ENCODE measurements around the gene CHD2. TPM values are rescaled to one million over a fixed set of nuclear protein-coding genes. Genes with fewer than 3 reads are reported as not detected.
A peak's percentile ranks its signal among the peaks of the same experiment; 100 is the strongest.
"Not testable (repeated sequence)": the region's sequence is repeated elsewhere in the genome, so short reads cannot be mapped to it uniquely, and the experiment has no call there.

CHD2 gene
- total RNA-seq, 1 donor from 2014 or later: 108 TPM

DNA sequence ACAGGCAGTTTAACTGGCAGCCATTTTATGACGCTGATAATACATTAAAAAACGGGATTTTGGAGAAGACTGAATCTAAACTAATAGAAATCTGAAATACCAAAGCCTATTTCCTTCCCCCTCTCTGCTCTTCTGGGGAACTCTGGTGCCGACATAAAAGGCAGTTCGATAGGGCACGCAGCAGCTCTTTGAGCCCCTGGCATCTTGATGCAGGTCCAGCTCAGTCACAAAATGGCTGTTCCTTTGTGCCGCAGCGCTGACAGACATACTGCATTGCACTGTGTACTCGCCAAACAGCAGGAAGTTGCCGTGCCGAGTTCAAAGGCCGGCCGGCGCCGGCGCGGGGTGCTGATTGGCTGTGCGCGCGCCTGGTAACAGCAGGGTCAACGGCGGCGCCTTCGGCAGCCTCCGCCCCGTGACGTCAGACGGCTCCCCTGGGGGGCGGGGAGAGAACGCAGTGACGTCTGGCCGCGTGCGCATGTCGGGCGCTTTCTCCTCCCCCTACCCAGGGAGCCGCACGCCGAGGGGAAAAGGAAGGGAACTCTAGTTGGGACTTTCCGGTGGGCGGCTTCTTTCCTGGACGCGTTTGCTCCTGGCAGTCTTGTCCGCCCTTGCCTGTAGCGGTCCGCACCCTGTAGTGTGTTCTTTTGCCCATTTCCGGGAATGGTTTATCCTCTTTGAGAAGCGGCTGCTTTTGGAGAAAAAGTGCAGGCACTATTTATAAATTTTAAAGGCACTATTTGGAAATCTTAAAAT, 4.0 kb downstream of the CHD2 start:
- DNase-seq (ENCODE audit: low spot score in 2 of 2): peak; percentile 76 to 83
- peak; percentile 48 for FAIRE-seq

GRCh38 chr15:92904722-92905571, 4.8 kb downstream of the CHD2 start:
- FAIRE-seq: no peak
- DNase-seq (ENCODE audit: low spot score in 2 of 2): no peak

GRCh38 chr15:92906020-92906419, 5.9 kb downstream of the CHD2 start:
- FAIRE-seq (no peak), DNase-seq (ENCODE audit: low spot score in 2 of 2) (no peak)

DNA sequence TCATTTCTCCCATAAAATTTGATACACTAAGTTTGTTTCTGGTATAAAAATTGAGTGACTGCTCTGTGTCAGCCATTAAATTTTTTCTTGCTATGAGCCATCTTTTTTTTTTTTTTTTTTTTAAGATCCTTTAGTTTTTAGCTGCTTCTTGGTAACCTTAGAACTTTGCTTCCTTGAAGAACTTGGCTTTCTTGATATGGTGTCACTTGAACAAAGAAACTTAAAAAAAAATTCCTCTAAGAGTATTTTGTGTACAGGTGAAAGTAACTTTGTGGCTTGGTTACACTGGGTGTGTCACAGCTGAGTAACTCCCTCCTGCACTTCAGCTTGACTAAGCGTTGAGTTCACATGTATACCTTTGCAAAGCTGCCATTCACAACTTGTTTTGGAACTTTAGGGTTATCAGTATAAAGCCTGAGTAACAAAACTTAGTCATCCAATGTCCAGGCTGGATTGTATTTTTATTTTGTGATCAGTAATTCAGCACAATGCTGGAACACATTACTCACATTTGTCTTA, 6.5 kb downstream of the CHD2 start:
- no peak for FAIRE-seq
- no peak for DNase-seq (ENCODE audit: low spot score in 2 of 2)

- no peak for FAIRE-seq
These were observed 7.1 kb downstream of the CHD2 start for GRCh38 chr15:92907229-92907628.

DNA sequence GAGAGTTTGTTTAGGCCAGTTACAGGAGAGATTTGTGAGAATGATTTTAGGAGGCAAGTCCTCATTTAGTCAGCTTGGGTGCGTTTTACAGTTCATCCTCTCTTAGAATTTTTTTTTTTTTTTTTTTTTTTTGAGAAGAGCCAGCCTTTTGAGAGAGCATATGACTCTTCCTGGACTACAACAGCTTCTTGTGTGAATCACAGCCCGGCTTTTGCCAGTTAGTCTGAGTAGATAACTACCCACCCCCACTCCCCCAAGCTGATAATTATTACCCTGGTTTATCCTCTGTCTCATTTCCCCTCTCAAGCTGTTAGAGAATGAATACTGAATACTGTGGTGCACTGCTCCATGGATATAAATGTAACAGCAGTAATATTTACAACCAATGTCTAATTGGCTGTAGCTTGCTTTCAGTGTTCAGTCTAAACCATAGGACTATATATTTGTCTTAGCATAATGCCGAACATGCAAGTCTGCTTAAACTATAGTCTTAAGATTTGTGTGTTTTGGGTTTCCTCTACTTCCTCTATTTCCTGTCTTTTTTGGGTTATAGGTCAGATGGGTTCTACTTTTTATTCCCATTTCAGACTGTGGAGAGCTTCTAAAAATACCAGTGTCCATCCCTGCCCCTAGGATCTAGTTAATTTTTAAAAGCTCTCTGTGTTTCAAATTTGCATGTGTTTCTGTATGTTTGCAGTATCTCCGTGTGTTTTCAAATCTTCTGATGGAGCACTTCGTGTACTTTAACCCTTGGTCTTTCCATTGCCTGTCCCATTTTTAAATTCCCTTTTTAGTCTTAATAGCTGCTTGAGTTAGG, 8.0 kb downstream of the CHD2 start:
- no peak for FAIRE-seq
- DNase-seq (ENCODE audit: low spot score in 2 of 2): peak in 1 of 2 donors; percentile 28

More at GRCh38 chr15:92907229-92907628, 7.1 kb downstream of the CHD2 start:
- DNase-seq (ENCODE audit: low spot score in 2 of 2): no peak

DNA sequence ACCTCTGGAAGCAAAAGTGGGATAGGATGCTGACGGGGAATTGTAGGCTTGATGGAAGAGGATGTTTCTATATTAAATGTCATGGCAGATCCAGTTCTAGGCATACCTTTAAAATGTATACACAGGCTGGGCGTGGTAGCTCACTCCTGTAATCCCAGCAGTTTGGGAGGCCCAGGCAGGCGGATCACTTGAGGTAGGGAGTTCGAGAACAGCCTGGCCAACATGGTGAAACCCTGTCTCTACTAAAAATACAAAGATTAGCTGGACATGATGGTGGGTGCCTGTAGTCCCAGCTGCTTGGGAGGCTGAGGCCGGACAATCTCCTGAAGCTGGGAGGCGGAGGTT, 8.6 kb downstream of the CHD2 start:
- FAIRE-seq: no peak

DNA sequence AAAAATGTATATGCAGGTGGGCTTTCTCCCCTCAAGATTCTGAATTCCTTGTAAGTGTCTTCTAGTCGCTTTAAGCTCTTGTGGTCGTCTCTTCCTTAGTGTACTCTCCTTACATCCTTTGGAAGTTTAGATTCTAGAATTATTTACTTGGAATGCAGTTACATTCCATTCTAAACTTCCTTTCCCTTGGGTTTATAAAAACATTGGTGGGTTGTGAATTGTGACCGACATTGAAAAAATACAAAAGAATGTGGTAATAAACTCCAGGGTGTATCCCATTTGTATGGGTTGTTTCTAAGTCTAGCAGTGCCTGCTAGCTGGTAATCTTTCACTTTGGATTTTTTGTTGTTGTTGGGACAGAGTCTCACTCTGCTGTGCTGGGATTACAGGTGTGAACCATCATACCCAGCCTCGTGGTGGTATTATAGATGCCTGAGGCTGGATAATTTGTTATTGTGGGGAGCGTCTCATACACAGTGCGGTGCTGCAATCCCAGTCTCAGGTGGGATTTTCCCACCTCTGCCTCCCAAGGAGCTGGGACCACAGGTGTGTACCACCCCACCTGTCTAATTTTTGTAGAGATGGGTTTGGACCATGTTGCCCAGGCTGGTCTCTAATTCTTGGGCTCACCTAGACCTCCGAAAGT, 9.1 kb downstream of the CHD2 start:
- FAIRE-seq (no peak), DNase-seq (ENCODE audit: low spot score in 2 of 2) (no peak)

More for the DNA sequence above, 8.6 kb downstream of the CHD2 start:
- DNase-seq (ENCODE audit: low spot score in 2 of 2): no peak

GRCh38 chr15:92910451-92910850, 10.3 kb downstream of the CHD2 start:
- DNase-seq (ENCODE audit: low spot score in 2 of 2) (no peak), FAIRE-seq (no peak)

DNA sequence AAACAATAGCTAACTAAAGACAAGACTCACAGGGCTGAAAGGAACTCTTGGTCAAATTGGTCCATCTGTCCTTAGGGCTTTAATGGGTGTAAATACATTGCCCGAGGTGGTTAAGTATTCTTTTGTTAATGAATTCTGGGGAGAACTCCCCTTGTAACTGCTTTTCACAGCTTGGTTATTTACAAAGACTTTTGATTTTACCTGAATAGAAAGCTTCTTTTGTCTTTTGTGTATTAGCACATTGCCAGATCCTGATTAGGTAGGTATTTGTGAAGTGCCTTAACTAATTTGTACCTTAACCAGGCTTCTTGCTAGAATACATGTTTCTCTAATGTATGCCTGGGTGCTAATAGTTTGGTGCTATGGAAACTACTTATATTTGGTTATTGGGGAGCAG, 14.0 kb downstream of the CHD2 start:
- FAIRE-seq (no peak), DNase-seq (ENCODE audit: low spot score in 2 of 2) (no peak)

GRCh38 chr15:92914768-92915221, 14.7 kb downstream of the CHD2 start:
- DNase-seq (ENCODE audit: low spot score in 2 of 2) (no peak), FAIRE-seq (no peak)

- FAIRE-seq (no peak), DNase-seq (ENCODE audit: low spot score in 2 of 2) (no peak)
These were observed 15.8 kb downstream of the CHD2 start for GRCh38 chr15:92915766-92916435.

DNA sequence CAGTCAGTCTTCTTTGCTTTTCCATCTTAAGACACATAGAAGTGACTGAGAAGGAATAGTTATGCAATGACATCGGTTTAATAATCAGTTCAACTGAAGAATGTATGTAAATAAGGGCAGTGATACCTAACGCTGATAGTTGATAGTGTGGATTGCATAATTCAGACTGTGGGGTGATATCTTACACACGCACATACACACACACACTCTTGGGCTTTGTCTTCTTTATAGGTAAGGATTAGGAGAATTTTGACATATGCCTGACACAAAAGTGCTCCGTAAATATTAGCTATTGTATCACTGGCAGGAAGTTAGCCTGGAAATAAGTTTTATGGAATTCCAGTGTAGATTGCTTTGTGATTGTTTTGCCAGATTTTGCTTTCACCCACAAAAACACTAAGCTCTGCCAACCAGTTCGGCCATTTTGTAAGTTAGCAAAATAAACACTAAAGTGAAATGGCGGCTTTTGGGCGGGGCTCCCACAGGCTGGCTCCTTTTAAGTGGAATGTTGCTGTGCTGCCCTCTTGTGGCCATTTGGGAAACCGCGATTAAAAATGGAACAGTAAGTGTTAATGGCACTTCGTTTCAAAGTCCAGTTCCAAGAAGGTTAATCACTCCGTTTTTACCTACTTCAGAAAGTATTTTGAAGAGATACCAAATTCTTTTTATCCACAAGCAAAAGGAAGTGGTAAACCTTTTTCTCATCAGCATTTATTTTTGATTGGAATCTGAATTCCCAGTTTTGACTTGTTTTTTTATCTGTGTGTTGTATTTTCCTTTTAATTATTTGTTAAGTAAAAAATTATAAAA, 17.7 kb downstream of the CHD2 start:
- peak; percentile 33 to 54 for DNase-seq (ENCODE audit: low spot score in 2 of 2)
- FAIRE-seq: peak; percentile 15

- DNase-seq (ENCODE audit: low spot score in 2 of 2); FAIRE-seq: not testable (repeated sequence)
These were observed 18.8 kb downstream of the CHD2 start for GRCh38 chr15:92918881-92919280.

GRCh38 chr15:92920595-92921161, 20.6 kb downstream of the CHD2 start:
- DNase-seq (ENCODE audit: low spot score in 2 of 2) (no peak), FAIRE-seq (no peak)

DNA sequence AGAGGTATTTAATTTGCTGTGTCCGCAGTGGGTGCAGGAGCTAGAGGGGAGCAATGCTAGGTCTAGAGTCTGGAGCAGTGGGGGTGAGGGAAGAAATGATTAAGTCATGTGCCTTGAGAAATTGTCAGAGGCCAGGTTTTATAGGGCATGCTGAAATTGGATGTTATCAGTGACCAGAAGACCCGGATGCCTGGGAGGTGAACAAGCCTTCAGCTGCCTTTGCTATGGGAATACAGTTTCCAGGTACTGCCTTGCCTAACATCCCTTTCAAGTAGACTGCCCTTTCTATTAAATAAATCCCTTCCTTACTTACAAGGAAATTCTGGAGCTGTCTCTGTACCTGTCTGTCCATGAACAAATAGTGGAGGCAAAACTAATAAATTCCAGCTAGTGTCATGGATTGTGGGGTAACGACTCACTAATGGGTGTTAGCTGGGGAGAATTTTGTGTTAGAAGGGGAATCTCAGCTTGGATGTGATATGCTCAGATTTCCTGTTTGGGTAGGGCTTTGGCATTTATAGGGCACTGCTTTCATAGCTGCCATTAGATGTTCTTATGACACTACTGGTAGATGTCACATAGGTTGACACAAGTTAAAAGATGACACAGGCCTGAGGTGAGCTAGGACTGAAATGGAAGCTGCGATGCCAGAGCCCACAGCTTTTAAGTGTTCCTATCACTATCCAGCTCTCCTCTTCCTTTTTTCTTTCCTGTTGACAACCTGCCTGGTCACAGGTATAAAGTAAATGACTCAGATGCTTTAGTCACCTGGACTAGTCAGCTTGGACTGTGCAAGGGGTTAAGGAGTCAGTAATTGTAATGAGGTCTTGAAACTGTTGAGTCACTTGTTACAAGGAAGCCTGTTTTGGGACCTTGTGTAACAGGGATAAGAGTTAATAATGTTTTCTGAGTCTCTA, 21.3 kb downstream of the CHD2 start:
- DNase-seq (ENCODE audit: low spot score in 2 of 2): no peak
- no peak for FAIRE-seq

DNA sequence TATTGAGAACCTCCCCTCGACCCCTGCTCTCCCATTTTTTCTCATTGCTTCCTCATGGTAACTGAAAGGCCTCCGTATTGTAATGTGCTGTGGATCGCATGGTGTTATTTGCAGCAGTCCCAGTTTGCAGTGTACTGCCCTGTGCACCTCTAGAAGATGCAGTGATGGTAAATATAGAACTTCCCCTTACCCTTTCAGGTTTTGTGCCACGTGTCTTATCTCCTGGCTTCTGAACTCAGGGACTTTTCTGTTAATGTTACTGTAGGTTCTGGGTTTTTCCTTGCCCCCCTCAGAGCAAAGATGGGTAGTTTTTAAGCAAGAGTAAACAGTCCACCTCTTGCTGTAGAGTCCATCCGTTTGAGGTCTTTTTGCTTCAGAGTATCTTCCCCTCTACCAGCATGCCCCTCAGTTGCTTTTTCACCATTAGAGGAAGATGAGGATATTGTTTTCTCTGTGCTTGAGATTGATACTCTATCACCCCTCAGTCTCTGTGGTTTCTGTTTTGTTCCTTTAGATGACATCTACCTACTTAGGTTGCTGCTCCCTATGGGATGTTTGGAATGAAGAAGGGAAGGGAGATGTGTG, 22.4 kb downstream of the CHD2 start:
- no peak for FAIRE-seq
- DNase-seq (ENCODE audit: low spot score in 2 of 2): no peak

Data from frontal cortex (tissue), 4 donors.